ENCODE results near the gene CSNK2A1.
"Not testable (repeated sequence)": the region's sequence is repeated elsewhere in the genome, so short reads cannot be mapped to it uniquely, and the experiment has no call there.

CSNK2A1 gene

GRCh38 chr20:543369-544152 is at the start of gene CSNK2A1:
CSNK2A1 (minus strand) TSS chr20:543790; CDS start chr20:508551, 35,239 bp downstream.
- ATAC-seq = peak; percentile 97 to 98

GRCh38 chr20:592506-592905 is 48.9 kb upstream of the CSNK2A1 start:
- no peak for ATAC-seq

- ATAC-seq = no peak
These were observed 48.4 kb upstream of the CSNK2A1 start for GRCh38 chr20:591941-592340.

- ATAC-seq = peak in 1 of 2 donors; percentile 53
These were observed 45.5 kb upstream of the CSNK2A1 start for GRCh38 chr20:588932-589672.

- ATAC-seq = no peak
These were observed 44.9 kb upstream of the CSNK2A1 start for GRCh38 chr20:588476-588875.

- ATAC-seq = no peak
These were observed 41.3 kb upstream of the CSNK2A1 start for GRCh38 chr20:584971-585301.

- peak; percentile 80 to 89 for ATAC-seq
These were observed 40.8 kb upstream of the CSNK2A1 start for GRCh38 chr20:584161-584970.

- ATAC-seq = no peak
These were observed 38.6 kb upstream of the CSNK2A1 start for GRCh38 chr20:582204-582603.

GRCh38 chr20:578940-579690 is 35.5 kb upstream of the CSNK2A1 start:
- not testable (repeated sequence) for ATAC-seq

GRCh38 chr20:577167-577791 is 33.7 kb upstream of the CSNK2A1 start:
- ATAC-seq = no peak

GRCh38 chr20:576156-576555 is 32.6 kb upstream of the CSNK2A1 start:
- ATAC-seq = no peak

GRCh38 chr20:575230-575629 is 31.6 kb upstream of the CSNK2A1 start:
- no peak for ATAC-seq

GRCh38 chr20:574297-574942 is 30.8 kb upstream of the CSNK2A1 start:
- ATAC-seq = no peak

- ATAC-seq = no peak
These were observed 30.1 kb upstream of the CSNK2A1 start for GRCh38 chr20:573414-574296.

- no peak for ATAC-seq
These were observed 29.1 kb upstream of the CSNK2A1 start for GRCh38 chr20:572727-573126.

- no peak for ATAC-seq
These were observed 28.3 kb upstream of the CSNK2A1 start for GRCh38 chr20:571754-572441.

GRCh38 chr20:568673-569415 is 25.3 kb upstream of the CSNK2A1 start:
- ATAC-seq = no peak

- ATAC-seq = peak in 1 of 2 donors; percentile 48
These were observed 24.6 kb upstream of the CSNK2A1 start for GRCh38 chr20:568097-568652.

- no peak for ATAC-seq
These were observed 20.6 kb upstream of the CSNK2A1 start for GRCh38 chr20:564192-564591.
